GM23248 (cell line): ENCODE results near the gene MGAT3.

ENCODE experiments used
- EZH2 ChIP-seq: fragments of 200-600 bp; sonication (generic); IDR thresholded peaks from 2 replicates; pipeline ENCODE4 v1.6.1; 2018; ENCODE audit warnings: antibody characterized with exemption, mild to moderate bottlenecking; ENCODE audit not compliant: insufficient read depth, poor library complexity, severe bottlenecking
- EZH2phosphoT487 ChIP-seq: fragments of 200-600 bp; sonication (generic); IDR thresholded peaks from 2 replicates; pipeline ENCODE4 v1.6.1; 2018; ENCODE audit warnings: antibody characterized with exemption, moderate library complexity, mild to moderate bottlenecking, low read depth; ENCODE audit not compliant: insufficient read depth

- TF ChIP-seq EZH2 (no peak), EZH2phosphoT487 (no peak)
These were observed 13.4 kb upstream of the MGAT3 start for GRCh38 chr22:39443398-39443797.
